Right atrium auricular region (tissue), 2 donors: ENCODE measurements around the gene PHC2. TPM values are rescaled to one million over a fixed set of nuclear protein-coding genes. Genes with fewer than 3 reads are reported as not detected.

Experiments used
- DNase-seq: peaks from one replicate; pipeline ENCODE4 v3.0.0-alpha.2; 2019; ENCODE audit warnings: low spot score
- H3K27ac ChIP-seq, 2 donors: fragments of 200-600 bp; sonication (generic); 1 replicate in 1 of 2; 2 replicates in 1 of 2; pipeline ENCODE4 v1.5.1; 2016 to 2019
- H3K27me3 ChIP-seq, 2 donors: fragments of 200-600 bp; sonication (generic); one replicate each; pipeline versions ENCODE4 v1.5.1 to v1.6.0; 2017 to 2019
- H3K36me3 ChIP-seq: fragments of 200-600 bp; sonication (generic); one replicate; pipeline ENCODE4 v1.5.1; 2016
- H3K4me1 ChIP-seq, 2 donors: fragments of 200-600 bp; sonication (generic); one replicate each; pipeline versions ENCODE4 v1.5.1 to v1.6.0; 2017 to 2019
- H3K4me3 ChIP-seq, 2 donors: fragments of 200-600 bp; sonication (generic); 1 replicate in 1 of 2; 2 replicates in 1 of 2; pipeline ENCODE4 v1.5.1; 2017 to 2019; ENCODE audit warnings: mild to moderate bottlenecking in 1 of 2, moderate library complexity in 1 of 2
- H3K9me3 ChIP-seq, 2 donors: fragments of 200-600 bp; sonication (generic); one replicate each; pipeline ENCODE4 v1.5.1; 2019
- total RNA-seq, 2 donors: library from RNA; depleted of rRNA; stranded (reverse); fragments of >200 nt; gene quantifications; one replicate each; pipeline ENCODE4 v1.1.0, GENCODE V29; 2016
- TF ChIP-seq, protein P1 (sequence below), 2 donors: fragments of 200-600 bp; sonication (generic); IDR thresholded peaks; one replicate each; pipeline ENCODE4 v1.5.1; 2019; ENCODE audit warnings: antibody characterized with exemption in 2 of 2

PHC2 gene
- total RNA-seq, 2 donors from 2014 or later = 98.4 to 144 TPM

DNA sequence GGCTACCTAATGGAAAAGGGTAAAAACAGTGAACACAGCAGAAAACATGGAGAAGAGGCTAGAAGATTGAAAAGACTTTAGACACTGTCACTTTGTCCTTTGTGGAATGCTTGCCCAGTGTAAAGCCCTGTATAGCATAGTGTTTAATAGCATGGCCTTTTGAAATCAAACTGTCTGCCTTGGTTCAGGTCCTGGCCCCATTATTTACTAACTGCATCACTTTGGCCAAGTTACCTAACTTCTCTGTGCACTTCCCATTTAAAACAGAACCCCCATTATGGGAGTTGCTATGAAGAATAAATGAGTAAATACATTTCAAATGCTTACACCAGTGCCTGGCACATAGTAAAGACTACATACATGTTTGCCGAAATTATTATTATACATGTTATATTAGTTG lies 12.1 kb downstream of the PHC2 start:
- no peak for DNase-seq
- TF ChIP-seq, protein P1, sequence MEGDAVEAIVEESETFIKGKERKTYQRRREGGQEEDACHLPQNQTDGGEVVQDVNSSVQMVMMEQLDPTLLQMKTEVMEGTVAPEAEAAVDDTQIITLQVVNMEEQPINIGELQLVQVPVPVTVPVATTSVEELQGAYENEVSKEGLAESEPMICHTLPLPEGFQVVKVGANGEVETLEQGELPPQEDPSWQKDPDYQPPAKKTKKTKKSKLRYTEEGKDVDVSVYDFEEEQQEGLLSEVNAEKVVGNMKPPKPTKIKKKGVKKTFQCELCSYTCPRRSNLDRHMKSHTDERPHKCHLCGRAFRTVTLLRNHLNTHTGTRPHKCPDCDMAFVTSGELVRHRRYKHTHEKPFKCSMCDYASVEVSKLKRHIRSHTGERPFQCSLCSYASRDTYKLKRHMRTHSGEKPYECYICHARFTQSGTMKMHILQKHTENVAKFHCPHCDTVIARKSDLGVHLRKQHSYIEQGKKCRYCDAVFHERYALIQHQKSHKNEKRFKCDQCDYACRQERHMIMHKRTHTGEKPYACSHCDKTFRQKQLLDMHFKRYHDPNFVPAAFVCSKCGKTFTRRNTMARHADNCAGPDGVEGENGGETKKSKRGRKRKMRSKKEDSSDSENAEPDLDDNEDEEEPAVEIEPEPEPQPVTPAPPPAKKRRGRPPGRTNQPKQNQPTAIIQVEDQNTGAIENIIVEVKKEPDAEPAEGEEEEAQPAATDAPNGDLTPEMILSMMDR (IDR thresholded peaks at IDR 0.05) = no peak
- Histone ChIP-seq H3K4me1 (peaks cover 0 to 7% of the 10 kb centered on the region in 2 donors), H3K4me3 (no peak overlapping the region), H3K27me3 (no peaks in the 10 kb centered on the region), H3K9me3 (peaks cover 0 to 21% of the 10 kb centered on the region in 2 donors), H3K27ac (no peak overlapping the region), H3K36me3 (no peaks in the 10 kb centered on the region)

DNA sequence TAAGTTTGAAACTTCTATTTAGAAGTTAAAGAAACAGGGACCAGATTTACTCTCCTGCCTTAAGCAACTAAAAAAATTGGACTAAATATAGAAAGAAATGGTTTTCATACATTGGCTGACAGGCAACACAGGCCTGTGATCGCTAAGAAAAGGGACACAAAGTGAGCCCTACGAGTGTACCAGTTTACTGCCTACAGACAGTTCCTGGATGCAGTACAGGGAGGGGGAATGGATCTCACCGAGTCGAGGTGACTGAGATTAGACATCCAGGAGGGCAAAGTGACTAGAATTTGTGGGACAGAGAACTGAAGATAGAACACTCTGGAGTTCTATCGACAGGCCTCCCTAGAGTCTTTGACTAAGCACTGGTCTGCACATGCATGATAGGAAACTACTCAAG lies 16.0 kb downstream of the PHC2 start:
- Histone ChIP-seq H3K27ac (peak overlapping the region in 1 of 2 donors; percentile 4), H3K36me3 (no peaks in the 10 kb centered on the region), H3K4me1 (peaks cover 0 to 11% of the 10 kb centered on the region in 2 donors), H3K4me3 (no peak overlapping the region), H3K27me3 (no peaks in the 10 kb centered on the region), H3K9me3 (peaks cover 0 to 21% of the 10 kb centered on the region in 2 donors)
- DNase-seq = no peak
- TF ChIP-seq, protein P1 (IDR thresholded peaks at IDR 0.05) = no peak

DNA sequence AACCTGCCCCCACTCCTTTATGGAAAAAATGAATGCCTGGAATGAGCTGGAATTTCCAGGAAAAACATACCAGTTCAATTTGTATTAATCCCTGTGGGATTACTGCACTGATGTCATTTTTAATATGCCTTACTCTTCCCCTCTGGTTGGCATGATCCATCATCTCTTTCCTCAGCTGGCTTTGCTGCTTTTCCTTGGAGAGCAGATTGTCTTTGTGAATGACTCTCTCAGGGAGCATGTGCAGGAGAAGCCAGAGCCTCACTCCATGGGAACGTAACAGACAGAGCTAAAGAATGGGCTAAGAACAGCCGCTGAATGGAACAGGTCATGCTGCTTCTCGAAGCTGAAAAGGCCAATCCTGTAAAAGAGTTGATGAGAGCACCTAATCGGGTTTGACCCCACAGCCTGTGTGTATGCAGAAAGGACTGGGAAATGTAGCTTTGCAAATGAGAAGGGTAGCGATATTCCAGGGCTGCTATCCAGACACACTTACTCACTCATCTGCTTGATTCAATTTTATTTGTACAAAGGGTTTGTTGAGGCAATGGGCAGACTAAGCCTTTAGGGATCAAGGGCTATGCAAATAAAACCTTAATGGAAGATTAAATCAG lies 20.7 kb downstream of the PHC2 start:
- DNase-seq = no peak
- H3K27ac ChIP-seq = peak overlapping the region; percentile 53 to 58

DNA sequence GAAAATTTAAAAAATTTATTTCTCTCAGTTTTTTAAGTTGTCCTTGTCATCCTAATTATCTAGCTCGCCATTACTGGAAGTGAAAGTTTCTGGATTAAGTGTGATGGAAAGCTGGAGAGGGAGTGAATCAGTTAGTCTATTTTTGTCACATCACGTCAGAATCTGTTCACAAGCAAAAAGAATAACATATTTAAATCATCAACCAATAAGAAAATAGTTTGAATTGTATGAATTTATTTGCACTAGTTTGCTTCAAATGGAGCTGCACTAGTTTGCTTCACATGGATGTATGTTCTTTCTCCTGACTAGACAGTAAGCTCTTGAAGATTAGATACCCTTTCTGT lies 22.8 kb downstream of the PHC2 start:
- TF ChIP-seq, protein P1 (IDR thresholded peaks at IDR 0.05) = no peak
- no peaks in the 10 kb centered on the region for H3K36me3 ChIP-seq
- peaks cover 0 to 23% of the 10 kb centered on the region in 2 donors for H3K4me1 ChIP-seq
- H3K27ac ChIP-seq = peak overlapping the region; percentile 57 to 72
- H3K9me3 ChIP-seq = no peaks in the 10 kb centered on the region
- no peaks in the 10 kb centered on the region for H3K27me3 ChIP-seq
- no peak for DNase-seq
- H3K4me3 ChIP-seq = no peak overlapping the region

More for the DNA sequence above, 20.7 kb downstream of the PHC2 start:
- no peaks in the 10 kb centered on the region for H3K27me3 ChIP-seq
- TF ChIP-seq, protein P1 (IDR thresholded peaks at IDR 0.05) = no peak
- H3K4me3 ChIP-seq = no peak overlapping the region
- no peaks in the 10 kb centered on the region for H3K36me3 ChIP-seq
- no peaks in the 10 kb centered on the region for H3K9me3 ChIP-seq
- peaks cover 0 to 23% of the 10 kb centered on the region in 2 donors for H3K4me1 ChIP-seq

DNA sequence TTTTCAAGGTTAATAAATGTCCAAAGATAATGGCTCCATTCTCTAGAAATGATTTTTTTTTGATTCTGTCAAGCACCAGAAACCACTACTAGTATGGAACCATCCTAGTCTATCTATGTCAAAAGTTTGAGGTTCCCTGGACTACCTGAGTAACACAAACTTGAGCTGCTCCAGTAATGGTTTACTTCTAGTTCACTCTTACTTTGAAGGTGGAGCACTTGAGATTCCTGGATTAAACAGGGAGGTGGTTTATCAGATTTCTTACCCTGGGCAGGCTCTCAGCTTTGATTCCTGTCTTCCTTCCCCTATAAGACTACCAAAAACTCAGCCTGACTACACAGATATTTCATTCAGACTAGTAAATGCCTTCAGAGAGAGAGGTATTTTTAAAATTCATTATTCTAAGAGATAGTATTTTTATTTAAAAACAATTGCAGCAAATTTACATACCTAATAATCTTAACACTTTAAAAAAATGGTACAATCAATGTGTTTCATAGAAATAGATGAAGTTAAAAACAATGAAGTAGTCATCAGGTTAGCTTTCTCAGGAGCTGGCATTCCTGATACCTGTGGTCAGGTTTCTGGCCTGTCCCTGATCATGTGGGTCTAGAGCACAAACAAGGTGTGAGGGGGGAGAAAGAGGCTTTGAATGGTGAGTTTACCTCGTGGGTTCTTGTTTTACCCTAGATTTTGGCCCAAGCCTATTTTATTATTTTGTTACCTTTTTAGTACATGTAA lies 23.4 kb downstream of the PHC2 start:
- no peaks in the 10 kb centered on the region for H3K36me3 ChIP-seq
- H3K27me3 ChIP-seq = no peaks in the 10 kb centered on the region
- no peaks in the 10 kb centered on the region for H3K9me3 ChIP-seq
- H3K4me3 ChIP-seq = no peak overlapping the region
- TF ChIP-seq, protein P1 (IDR thresholded peaks at IDR 0.05) = no peak
- peak overlapping the region; percentile 57 to 72 for H3K27ac ChIP-seq
- DNase-seq = no peak
- H3K4me1 ChIP-seq = peaks cover 0 to 23% of the 10 kb centered on the region in 2 donors
